Measurements from ENCODE around the gene SRPK3. TPM values are rescaled to one million over a fixed set of nuclear protein-coding genes. Genes with fewer than 3 reads are reported as not detected.

Gene SRPK3
- total RNA-seq, 2 experiments from 2014 or later, result not detected

DNA sequence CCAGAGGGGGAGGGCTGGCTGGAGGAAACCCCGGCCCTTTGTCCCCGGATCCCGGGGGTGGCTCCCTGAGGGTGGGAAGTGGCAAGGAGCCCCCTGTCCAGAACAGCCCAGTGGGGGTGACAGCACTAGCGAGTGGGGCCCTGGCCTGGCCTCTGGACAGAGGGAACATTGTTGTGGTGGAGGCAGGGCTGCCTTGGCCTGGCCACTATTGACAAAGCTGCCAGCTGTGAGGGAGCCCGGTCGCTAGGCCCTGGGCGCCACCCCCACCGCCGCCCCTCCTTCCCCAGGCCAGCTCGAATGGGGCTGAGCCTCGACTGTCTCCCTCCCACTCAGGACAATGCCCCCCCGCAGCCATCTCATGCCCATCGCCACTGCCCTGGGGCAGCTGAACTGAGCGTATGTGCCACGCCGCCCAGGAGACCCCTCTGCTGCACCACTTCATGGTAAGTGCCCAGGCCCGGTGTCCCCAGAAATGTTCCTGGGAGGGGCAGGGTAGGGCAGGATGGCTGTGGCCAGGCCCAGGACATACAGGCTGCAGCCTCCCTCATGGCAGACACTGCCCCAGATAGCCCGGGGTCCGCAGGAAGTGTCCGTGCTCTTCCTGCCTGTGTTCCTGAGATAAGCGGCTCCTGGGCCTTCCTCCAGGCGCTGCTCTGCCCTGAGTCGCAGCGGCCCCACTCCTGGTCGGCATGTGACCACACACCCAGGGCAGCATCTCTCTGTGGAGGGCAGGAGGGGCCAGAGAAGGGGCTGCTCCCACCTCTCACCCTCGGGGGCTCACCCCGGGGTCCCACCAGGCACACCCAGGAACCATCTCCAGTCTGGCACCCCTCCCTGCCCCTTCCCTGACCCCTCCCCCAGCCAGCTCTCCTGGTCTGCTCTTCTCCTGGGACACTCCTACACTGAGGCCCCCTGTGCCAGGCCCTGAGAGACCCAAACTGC lies 15.4 kb upstream of the SRPK3 start:
- Histone ChIP-seq H3K27ac (ENCODE audit: low read depth, low read length, poor library complexity, severe bottlenecking) (no peak overlapping the region), H3K4me1 (ENCODE audit: insufficient read depth, low read length, poor library complexity, severe bottlenecking) (peaks cover 6% of the 10 kb centered on the region), H4K20me1 (ENCODE audit: insufficient read depth, low read length) (no peaks in the 10 kb centered on the region), H3K9me2 (ENCODE audit: insufficient read depth, low read length) (no peaks in the 10 kb centered on the region), H3K79me2 (ENCODE audit: insufficient read depth, low read depth, low read length) (no peaks in the 10 kb centered on the region), H3K4me3 (ENCODE audit: low read depth, low read length, poor library complexity, severe bottlenecking) (no peak overlapping the region), H3K36me3 (ENCODE audit: insufficient read depth, low read length) (no peaks in the 10 kb centered on the region), H3K9me3 (ENCODE audit: low read length) (no peaks in the 10 kb centered on the region), H2AFZ (ENCODE audit: low read length) (no peak overlapping the region), H3K4me2 (ENCODE audit: low read length) (no peak overlapping the region)
- no TSS peak for BruUV-seq (replicated peaks)
- CTCF ChIA-PET (ENCODE audit: unreplicated experiment), result no interaction called here
- DNase-seq (ENCODE audit: low spot score), result no peak
- intact Hi-C loops (cut with micrococcal nuclease; ENCODE audit: unreplicated experiment), result loop anchor here (10.0 kb wide), 2 partner anchors 69 to 81 kb away; partner anchors contain the start of genes PDZD4 and SLC6A8
- TF ChIP-seq CTCF (conservative IDR thresholded peaks at IDR 0.05; ENCODE audit: low read length) (no peak), EZH2phosphoT487 (IDR thresholded peaks at IDR 0.05; ENCODE audit: borderline replicate concordance, low read depth, low read length) (no peak)
- POLR2A ChIA-PET, result interaction anchor here (0.9 kb wide), 1 partner anchor 146 kb away, joined by 4 read pairs; no protein-coding TSS in a partner anchor

DNA sequence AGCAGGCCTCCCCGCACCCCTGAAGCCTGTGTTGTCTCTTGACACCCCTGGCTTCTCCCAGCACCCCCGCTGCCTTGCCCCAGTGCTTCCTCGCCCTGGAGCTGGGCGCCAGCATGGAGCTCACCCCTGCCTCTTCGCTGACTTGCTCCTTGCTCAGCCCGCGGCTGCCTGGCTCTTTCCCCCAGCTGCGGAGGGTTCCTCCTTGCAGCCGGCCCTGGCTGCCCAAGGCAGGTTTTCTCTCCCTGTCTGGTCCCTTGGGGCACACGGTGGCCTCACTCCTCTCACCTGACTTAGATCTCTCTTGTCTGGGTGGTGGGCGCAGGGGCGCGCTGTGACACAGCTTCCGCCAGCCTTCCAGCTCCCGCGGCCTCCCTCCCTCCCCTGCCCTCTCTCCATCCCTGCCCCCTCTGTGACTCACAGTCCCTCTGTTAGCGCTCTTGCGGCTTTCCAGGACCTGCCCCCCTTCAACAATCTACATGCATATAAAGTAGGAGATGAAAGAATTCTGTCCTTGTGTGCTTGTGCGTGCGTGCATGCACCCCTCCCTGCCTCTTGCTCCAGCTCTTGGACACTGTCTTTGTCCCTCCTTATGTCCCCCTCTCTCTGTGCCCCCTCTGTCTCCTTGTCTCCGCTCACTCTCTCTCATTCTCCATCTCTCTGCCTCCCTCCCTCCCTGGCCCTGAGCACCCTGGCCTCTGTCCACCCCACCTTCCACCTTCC lies 14.6 kb upstream of the SRPK3 start:
- BruUV-seq (replicated peaks), result no TSS peak
- Histone ChIP-seq H4K20me1 (ENCODE audit: insufficient read depth, low read length) (no peaks in the 10 kb centered on the region), H3K4me2 (ENCODE audit: low read length) (no peak overlapping the region), H3K4me1 (ENCODE audit: insufficient read depth, low read length, poor library complexity, severe bottlenecking) (peaks cover 6% of the 10 kb centered on the region), H3K27ac (ENCODE audit: low read depth, low read length, poor library complexity, severe bottlenecking) (no peak overlapping the region), H3K9me3 (ENCODE audit: low read length) (no peaks in the 10 kb centered on the region), H3K9me2 (ENCODE audit: insufficient read depth, low read length) (no peaks in the 10 kb centered on the region), H3K4me3 (ENCODE audit: low read depth, low read length, poor library complexity, severe bottlenecking) (no peak overlapping the region), H3K36me3 (ENCODE audit: insufficient read depth, low read length) (no peaks in the 10 kb centered on the region), H3K79me2 (ENCODE audit: insufficient read depth, low read depth, low read length) (no peaks in the 10 kb centered on the region), H2AFZ (ENCODE audit: low read length) (no peak overlapping the region)
- POLR2A ChIA-PET, result interaction anchor here (0.9 kb wide), 1 partner anchor 145 kb away, joined by 4 read pairs; no protein-coding TSS in a partner anchor
- no peak for TF ChIP-seq EZH2phosphoT487 (IDR thresholded peaks at IDR 0.05; ENCODE audit: borderline replicate concordance, low read depth, low read length)
- no peak for TF ChIP-seq CTCF (conservative IDR thresholded peaks at IDR 0.05; ENCODE audit: low read length)
- CTCF ChIA-PET (ENCODE audit: unreplicated experiment), result no interaction called here
- peak; percentile 56 for DNase-seq (ENCODE audit: low spot score)
- intact Hi-C loops (cut with micrococcal nuclease; ENCODE audit: unreplicated experiment), result loop anchor here (10.0 kb wide), 2 partner anchors 69 to 81 kb away; partner anchors contain the start of genes PDZD4 and SLC6A8
